KMS-11 (cell line): Measurements from ENCODE around the gene HOXA3.
A peak's percentile ranks its signal among the peaks of the same experiment; 100 is the strongest.

Source experiments
- H2AFZ ChIP-seq: fragments of 200-600 bp; sonication (generic); 2 replicates; pipeline ENCODE4 v1.6.1; 2016; ENCODE audit warnings: antibody characterized with exemption, mixed run types, low read depth
- H3K27ac ChIP-seq: fragments of 200-600 bp; sonication (generic); 2 replicates; pipeline ENCODE4 v1.6.1; 2016; ENCODE audit warnings: mild to moderate bottlenecking, mixed run types
- H3K27me3 ChIP-seq: fragments of 200-600 bp; sonication (generic); 2 replicates; pipeline ENCODE4 v1.6.1; 2017; ENCODE audit warnings: mild to moderate bottlenecking, low read depth, mixed run types, moderate library complexity; ENCODE audit not compliant: insufficient read depth
- H3K36me3 ChIP-seq: fragments of 200-600 bp; sonication (generic); 2 replicates; pipeline ENCODE4 v1.6.1; 2017; ENCODE audit warnings: mild to moderate bottlenecking, mixed run types; ENCODE audit not compliant: insufficient read depth
- H3K4me1 ChIP-seq: fragments of 200-600 bp; sonication (generic); 2 replicates; pipeline ENCODE4 v1.6.1; 2016; ENCODE audit warnings: mild to moderate bottlenecking, low read depth, mixed run types; ENCODE audit not compliant: poor library complexity, severe bottlenecking
- H3K4me2 ChIP-seq: fragments of 200-600 bp; sonication (generic); 2 replicates; pipeline ENCODE4 v1.7.0; 2016; ENCODE audit warnings: mild to moderate bottlenecking, mixed run types
- H3K4me3 ChIP-seq: fragments of 200-600 bp; sonication (generic); IDR thresholded peaks from 2 replicates; pipeline ENCODE4 v1.6.1; 2017; ENCODE audit warnings: low read depth, low read length, mixed read lengths; ENCODE audit not compliant: insufficient read depth
- H3K79me2 ChIP-seq: fragments of 200-600 bp; sonication (generic); 2 replicates; pipeline ENCODE4 v1.6.1; 2016; ENCODE audit warnings: low read depth, mixed run types; ENCODE audit not compliant: insufficient read depth
- H3K9ac ChIP-seq: fragments of 200-600 bp; sonication (generic); 2 replicates; pipeline ENCODE4 v1.6.1; 2016; ENCODE audit warnings: mild to moderate bottlenecking, mixed run types
- H4K20me1 ChIP-seq: fragments of 200-600 bp; sonication (generic); 2 replicates; pipeline ENCODE4 v1.6.1; 2016; ENCODE audit warnings: mild to moderate bottlenecking, mixed run types; ENCODE audit not compliant: insufficient read depth
- TF ChIP-seq, protein P1 (sequence below): fragments of 200-600 bp; sonication (generic); conservative IDR thresholded peaks from 2 replicates; pipeline ENCODE4 v1.6.1; 2017; ENCODE audit warnings: low read depth, mild to moderate bottlenecking, antibody characterized with exemption, low read length, moderate library complexity, mixed read lengths

Gene HOXA3

DNA sequence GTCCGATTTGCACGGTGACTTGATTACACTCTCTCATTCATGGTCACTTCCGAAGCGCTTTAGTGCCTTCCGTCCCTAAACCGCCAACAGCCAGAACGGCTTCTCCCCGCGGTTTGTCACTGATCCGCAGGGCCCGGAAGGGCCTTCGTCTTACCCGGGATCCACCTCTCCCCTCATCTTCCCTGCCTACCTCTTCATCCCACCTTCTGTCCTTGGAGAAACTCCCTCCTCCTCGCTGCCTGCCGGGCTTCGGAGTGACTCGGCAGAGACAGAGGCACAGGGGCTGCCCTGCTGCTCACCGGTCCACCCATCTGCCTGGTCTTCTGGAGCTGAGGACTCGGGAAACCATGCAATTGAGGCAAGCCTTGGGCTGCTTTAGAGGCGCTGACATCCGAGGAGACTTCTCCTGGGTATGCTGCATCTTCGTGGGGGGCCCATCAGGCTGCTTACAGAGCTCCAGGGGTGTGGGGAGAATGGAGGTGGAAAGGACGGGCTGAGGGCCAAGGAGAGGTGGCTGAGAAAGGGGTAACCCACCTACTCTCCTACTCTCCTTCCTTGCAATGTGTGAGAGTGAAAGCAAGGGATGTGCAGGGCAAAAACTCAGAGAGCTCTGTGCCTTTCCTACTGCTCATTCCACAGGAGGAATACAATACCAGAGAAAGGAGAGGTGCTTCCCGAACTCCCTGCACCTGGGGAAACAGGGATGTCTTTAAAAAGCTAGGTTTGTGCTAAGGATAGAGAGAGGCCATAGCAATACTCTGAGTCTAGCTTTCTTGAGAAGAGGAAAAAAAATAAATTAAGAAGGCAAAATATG, 33.7 kb upstream of the HOXA3 start:
- TF ChIP-seq, protein P1, sequence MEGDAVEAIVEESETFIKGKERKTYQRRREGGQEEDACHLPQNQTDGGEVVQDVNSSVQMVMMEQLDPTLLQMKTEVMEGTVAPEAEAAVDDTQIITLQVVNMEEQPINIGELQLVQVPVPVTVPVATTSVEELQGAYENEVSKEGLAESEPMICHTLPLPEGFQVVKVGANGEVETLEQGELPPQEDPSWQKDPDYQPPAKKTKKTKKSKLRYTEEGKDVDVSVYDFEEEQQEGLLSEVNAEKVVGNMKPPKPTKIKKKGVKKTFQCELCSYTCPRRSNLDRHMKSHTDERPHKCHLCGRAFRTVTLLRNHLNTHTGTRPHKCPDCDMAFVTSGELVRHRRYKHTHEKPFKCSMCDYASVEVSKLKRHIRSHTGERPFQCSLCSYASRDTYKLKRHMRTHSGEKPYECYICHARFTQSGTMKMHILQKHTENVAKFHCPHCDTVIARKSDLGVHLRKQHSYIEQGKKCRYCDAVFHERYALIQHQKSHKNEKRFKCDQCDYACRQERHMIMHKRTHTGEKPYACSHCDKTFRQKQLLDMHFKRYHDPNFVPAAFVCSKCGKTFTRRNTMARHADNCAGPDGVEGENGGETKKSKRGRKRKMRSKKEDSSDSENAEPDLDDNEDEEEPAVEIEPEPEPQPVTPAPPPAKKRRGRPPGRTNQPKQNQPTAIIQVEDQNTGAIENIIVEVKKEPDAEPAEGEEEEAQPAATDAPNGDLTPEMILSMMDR, result no peak
- Histone ChIP-seq H3K9ac (no peak overlapping the region), H3K4me3 (no peak overlapping the region), H3K4me1 (peaks cover 8% of the 10 kb centered on the region), H4K20me1 (no peaks in the 10 kb centered on the region), H3K27ac (no peak overlapping the region), H2AFZ (no peak overlapping the region), H3K27me3 (peaks cover 12% of the 10 kb centered on the region; the same call in 1 of the 2 replicates), H3K79me2 (no peaks in the 10 kb centered on the region), H3K4me2 (no peak overlapping the region), H3K36me3 (no peaks in the 10 kb centered on the region)

GRCh38 chr7:27185013-27185853, 32.9 kb upstream of the HOXA3 start, which contains the start of gene HOXA11:
Gene HOXA11, minus strand, starts transcription at chr7:27185232. Its CDS starts 88 bp downstream, at chr7:27185144.
- Histone ChIP-seq H4K20me1 (no peaks in the 10 kb centered on the region), H3K4me1 (peaks cover 8% of the 10 kb centered on the region), H3K79me2 (no peaks in the 10 kb centered on the region), H3K4me3 (no peak within 1 kb of the TSS), H3K36me3 (no peaks in the 10 kb centered on the region), H3K4me2 (peak within 1 kb of the TSS; percentile 34; the same call in 1 of the 2 replicates), H3K27me3 (peaks cover 12% of the 10 kb centered on the region; the same call in 1 of the 2 replicates), H2AFZ (peak within 1 kb of the TSS; percentile 42), H3K9ac (peak within 1 kb of the TSS; percentile 23; the same call in 1 of the 2 replicates), H3K27ac (no peak within 1 kb of the TSS)
- TF ChIP-seq, protein P1, result no peak

DNA sequence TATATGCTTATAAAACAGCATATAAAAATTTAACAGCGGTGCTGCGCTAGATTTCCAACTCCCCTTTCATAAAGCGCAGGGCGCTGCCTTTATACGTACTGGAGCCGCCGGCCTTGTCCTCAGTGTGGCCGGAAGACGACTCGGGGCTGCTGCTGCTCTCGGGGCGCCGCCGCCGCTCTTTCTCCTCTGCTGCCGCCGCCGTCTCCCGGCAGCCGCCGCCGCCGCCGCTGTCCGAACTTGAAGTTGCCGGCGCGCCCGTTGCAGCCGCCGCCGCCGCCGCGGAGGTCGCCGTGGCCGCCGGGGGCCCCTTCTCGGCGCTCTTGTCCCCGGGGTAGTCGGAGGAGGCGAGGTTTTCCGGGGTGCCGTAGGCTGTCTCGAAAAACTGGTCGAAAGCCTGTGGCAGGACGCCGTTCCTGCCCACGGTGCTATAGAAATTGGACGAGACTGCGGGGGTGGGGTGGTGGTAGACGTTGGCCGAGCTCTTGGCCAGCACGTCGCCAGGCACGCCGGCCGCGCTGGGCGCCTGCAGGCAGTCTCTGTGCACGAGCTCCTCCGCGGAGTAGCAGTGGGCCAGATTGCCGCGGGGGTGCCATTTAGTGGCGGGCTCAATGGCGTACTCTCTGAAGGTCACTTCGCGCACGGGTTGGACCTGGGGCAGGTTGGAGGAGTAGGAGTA, 32.1 kb upstream of the HOXA3 start:
- Histone ChIP-seq H3K4me2 (peak overlapping the region; percentile 34; the same call in 1 of the 2 replicates), H3K36me3 (no peaks in the 10 kb centered on the region), H2AFZ (peak overlapping the region; percentile 42), H3K9ac (peak overlapping the region; percentile 23; the same call in 1 of the 2 replicates), H3K27ac (no peak overlapping the region), H3K27me3 (peaks cover 12% of the 10 kb centered on the region; the same call in 1 of the 2 replicates), H3K79me2 (no peaks in the 10 kb centered on the region), H3K4me3 (no peak overlapping the region), H4K20me1 (no peaks in the 10 kb centered on the region), H3K4me1 (peaks cover 8% of the 10 kb centered on the region)
- TF ChIP-seq, protein P1, result no peak

DNA sequence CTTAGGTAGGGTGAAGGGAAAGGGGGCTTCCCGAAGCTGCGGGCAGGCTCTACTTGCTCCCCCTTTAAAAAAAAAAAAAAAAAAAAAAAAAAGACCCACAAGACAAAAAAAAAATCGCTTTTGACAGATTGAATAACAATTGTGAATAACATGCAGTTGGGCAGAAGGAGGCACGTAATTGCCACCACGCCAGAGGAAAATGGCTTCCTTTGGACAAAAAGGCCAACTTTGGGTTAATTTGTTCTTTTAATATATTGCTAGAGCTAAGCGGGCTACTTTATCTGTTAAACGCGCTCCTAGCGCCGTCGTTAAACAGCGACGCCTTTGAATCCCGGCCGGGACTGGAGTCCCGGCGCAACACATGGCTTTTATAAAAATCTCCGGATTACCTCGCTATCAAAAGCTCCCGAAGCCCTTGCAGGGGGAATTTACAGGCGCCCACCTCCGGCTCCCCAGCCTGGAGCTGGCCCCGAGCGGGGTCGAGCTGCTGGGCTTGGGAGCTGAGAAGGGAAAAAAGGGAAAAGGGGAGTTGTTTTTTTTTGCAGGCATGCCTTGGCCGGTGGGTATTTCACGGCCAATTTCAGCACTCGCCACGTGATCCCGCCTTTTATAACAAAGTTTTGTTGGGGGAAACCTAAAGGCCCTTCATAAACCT, 31.4 kb upstream of the HOXA3 start:
- Histone ChIP-seq H4K20me1 (no peaks in the 10 kb centered on the region), H3K36me3 (no peaks in the 10 kb centered on the region), H3K27ac (no peak overlapping the region), H3K27me3 (peaks cover 12% of the 10 kb centered on the region; the same call in 1 of the 2 replicates), H3K79me2 (no peaks in the 10 kb centered on the region), H2AFZ (peak overlapping the region; percentile 42), H3K4me2 (peak overlapping the region; percentile 34), H3K9ac (peak overlapping the region; percentile 23; the same call in 1 of the 2 replicates), H3K4me3 (no peak overlapping the region), H3K4me1 (peaks cover 8% of the 10 kb centered on the region)
- TF ChIP-seq, protein P1, result no peak
